ENCODE measurements around the gene TXNDC11. TPM values are rescaled to one million over a fixed set of nuclear protein-coding genes. Genes with fewer than 3 reads are reported as not detected.

TXNDC11 gene
- total and polyA plus RNA-seq, 9 of the 15 experiments (the other 6 are each of a cell fraction or from before 2014, with no cell fraction given), result 0.66 to 32.6 (median 26.2) TPM

DNA sequence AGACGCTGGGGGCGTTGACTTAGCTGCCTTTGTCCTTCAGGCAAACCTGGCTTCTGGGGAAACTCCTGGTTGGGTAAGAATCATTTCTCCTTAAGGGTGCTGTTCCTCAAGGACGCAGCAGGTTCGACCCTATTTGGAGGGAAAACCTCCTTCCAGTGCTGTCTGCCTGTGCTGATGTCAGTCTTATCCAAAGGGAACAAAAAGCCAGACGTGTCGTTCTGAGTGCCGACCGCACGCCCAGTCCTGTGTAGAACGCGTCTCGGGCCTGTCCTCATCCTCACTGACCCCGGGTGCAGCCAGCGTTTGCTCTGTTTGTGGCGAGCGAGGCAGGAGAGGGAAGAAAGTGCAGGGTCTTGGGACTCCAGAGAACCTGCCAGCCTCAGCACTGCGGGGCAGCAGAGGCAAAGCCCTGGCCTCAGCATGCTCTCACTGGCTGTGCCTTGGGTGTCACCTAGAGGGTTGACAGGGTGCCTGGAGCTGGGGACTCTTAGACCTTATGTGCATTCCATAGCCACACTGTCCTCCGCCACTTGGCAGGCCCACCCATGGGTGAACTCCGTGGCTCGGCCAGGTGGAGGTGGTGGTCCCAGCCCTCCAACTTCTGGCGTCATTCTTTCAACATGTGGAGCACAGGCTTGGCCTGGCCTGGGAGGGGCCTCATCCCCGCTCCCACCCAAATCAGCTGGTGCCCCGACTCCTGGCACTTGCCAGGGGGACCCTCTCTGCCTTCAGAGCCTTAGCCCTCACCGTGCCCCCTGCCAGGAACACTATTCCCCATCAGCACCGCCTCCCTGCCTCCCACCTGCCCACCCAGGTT, 68.4 kb downstream of the TXNDC11 start:
- in situ Hi-C loops (cut with MboI), result loop anchor here (25.0 kb wide), 1 partner anchor 712 kb away; no protein-coding TSS in a partner anchor
- BruUV-seq (replicated peaks), result no TSS peak
- peaks cover 24% of the 10 kb centered on the region for H4K20me1 ChIP-seq (replicated peaks; ENCODE audit: control insufficient read depth, insufficient read depth, low read length)
- H3K9me1 ChIP-seq (ENCODE audit: control insufficient read depth, insufficient read depth, low read length), result no peaks in the 10 kb centered on the region
- WGBS (ENCODE audit: insufficient coverage, low coverage, missing lambda C conversion rate), result 56% methylated on average over 25 of the region's 25 CpGs
- POLR2A ChIA-PET, result interaction anchor here (0.6 to 0.7 kb wide), 3 partner anchors 99 to 419 kb away, joined by 3 read pairs; no protein-coding TSS in a partner anchor
- no peak overlapping the region for H3K27ac ChIP-seq (ENCODE audit: extremely low read depth, low read depth, low read length)
- CTCF ChIA-PET (ENCODE audit: low intra/inter-chr PET ratio), result no interaction called here
- peaks cover 20% of the 10 kb centered on the region; the same call in 1 of the 3 replicates for H3K36me3 ChIP-seq (ENCODE audit: control insufficient read depth, insufficient read depth, low read length)
- H3K4me2 ChIP-seq (ENCODE audit: insufficient read depth, low read length), result no peak overlapping the region
- FAIRE-seq (no peak), ATAC-seq (peak; percentile 46), DNase-seq (ENCODE audit: extremely low read depth in 1 of 4, low spot score in 3 of 4) (no peak)
- no peaks in the 10 kb centered on the region for H3K9me3 ChIP-seq (replicated peaks; ENCODE audit: control insufficient read depth, insufficient read depth, low read depth, low read length)
- no peak overlapping the region for H3K4me3 ChIP-seq
- H2AFZ ChIP-seq (ENCODE audit: low read depth, low read length), result no peak overlapping the region
- peak overlapping the region in 1 of 2 experiments; percentile 37; a peak in 1 of 4 replicates for H3K9ac ChIP-seq (ENCODE audit: insufficient read depth in 1 of 2, low read depth in 2 of 2, low read length in 2 of 2)
- TF ChIP-seq PHB (CRISPR knock-in tag; IDR thresholded peaks at IDR 0.05) (no peak), RAD21 (CRISPR knock-in tag; conservative IDR thresholded peaks at IDR 0.05 in 1 of 2, IDR thresholded peaks at IDR 0.05 in 1 of 2) (peak in 1 of 2 experiments; percentile 39; a peak in 2 of 4 replicates)
- TF ChIP-seq, protein P1, sequence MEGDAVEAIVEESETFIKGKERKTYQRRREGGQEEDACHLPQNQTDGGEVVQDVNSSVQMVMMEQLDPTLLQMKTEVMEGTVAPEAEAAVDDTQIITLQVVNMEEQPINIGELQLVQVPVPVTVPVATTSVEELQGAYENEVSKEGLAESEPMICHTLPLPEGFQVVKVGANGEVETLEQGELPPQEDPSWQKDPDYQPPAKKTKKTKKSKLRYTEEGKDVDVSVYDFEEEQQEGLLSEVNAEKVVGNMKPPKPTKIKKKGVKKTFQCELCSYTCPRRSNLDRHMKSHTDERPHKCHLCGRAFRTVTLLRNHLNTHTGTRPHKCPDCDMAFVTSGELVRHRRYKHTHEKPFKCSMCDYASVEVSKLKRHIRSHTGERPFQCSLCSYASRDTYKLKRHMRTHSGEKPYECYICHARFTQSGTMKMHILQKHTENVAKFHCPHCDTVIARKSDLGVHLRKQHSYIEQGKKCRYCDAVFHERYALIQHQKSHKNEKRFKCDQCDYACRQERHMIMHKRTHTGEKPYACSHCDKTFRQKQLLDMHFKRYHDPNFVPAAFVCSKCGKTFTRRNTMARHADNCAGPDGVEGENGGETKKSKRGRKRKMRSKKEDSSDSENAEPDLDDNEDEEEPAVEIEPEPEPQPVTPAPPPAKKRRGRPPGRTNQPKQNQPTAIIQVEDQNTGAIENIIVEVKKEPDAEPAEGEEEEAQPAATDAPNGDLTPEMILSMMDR (IDR thresholded peaks at IDR 0.05 in 2 of 3, conservative IDR thresholded peaks at IDR 0.05 in 1 of 3; ENCODE audit: insufficient read depth in 2 of 3, low read depth in 1 of 3, low read length in 3 of 3), result peak in 2 of 3 experiments; percentile 25 to 58; a peak in 3 of 6 replicates
- no peaks in the 10 kb centered on the region for H3K27me3 ChIP-seq (ENCODE audit: control insufficient read depth in 2 of 2, insufficient read depth in 2 of 2, low read length in 2 of 2)
- intact Hi-C loops (cut with micrococcal nuclease), result loop anchor here (10.0 kb wide), 1 partner anchor 141 kb away; no protein-coding TSS in a partner anchor
- no peaks in the 10 kb centered on the region for H3K79me2 ChIP-seq (ENCODE audit: control insufficient read depth, insufficient read depth, low read length)
- H3K4me1 ChIP-seq (replicated peaks in 1 of 2; ENCODE audit: control insufficient read depth in 2 of 2, insufficient read depth in 2 of 2, low read length in 2 of 2), result peaks cover 0 to 57% of the 10 kb centered on the region in 2 experiments; a peak in 3 of 5 replicates
